Thyroid gland (tissue), 4 donors: ENCODE data around the gene SLF1. TPM values are rescaled to one million over a fixed set of nuclear protein-coding genes. Genes with fewer than 3 reads are reported as not detected.

Source experiments
- DNase-seq, 2 donors: peaks; one replicate each; pipeline ENCODE4 v3.0.0-alpha.2; 2019
- H3K27ac ChIP-seq, 3 donors: fragments of 200-600 bp; sonication (generic); 1 replicate in 2 of 3; 2 replicates in 1 of 3; pipeline ENCODE4 v1.5.1; 2016 to 2019; ENCODE audit warnings: mild to moderate bottlenecking in 1 of 3, moderate library complexity in 1 of 3
- H3K27me3 ChIP-seq: fragments of 200-600 bp; sonication (generic); one replicate; pipeline ENCODE4 v1.5.1; 2019
- H3K36me3 ChIP-seq, 2 donors: fragments of 200-600 bp; sonication (generic); one replicate each; pipeline ENCODE4 v1.5.1; 2016 to 2019
- H3K4me1 ChIP-seq, 2 donors: fragments of 200-600 bp; sonication (generic); one replicate each; pipeline ENCODE4 v1.5.1; 2017 to 2019
- H3K4me3 ChIP-seq, 3 donors: fragments of 200-600 bp; sonication (generic); replicated peaks in 1 of 3; 1 replicate in 2 of 3; 2 replicates in 1 of 3; pipeline ENCODE4 v1.5.1; 2016; ENCODE audit warnings: mild to moderate bottlenecking in 1 of 3
- H3K9me3 ChIP-seq: fragments of 200-600 bp; sonication (generic); one replicate; pipeline ENCODE4 v1.5.1; 2017
- POLR2A ChIP-seq, 2 donors: fragments of 450-650 bp; IDR thresholded peaks; one replicate each; pipeline ENCODE4 v1.6.1; 2017; ENCODE audit warnings: antibody characterized with exemption in 2 of 2, mild to moderate bottlenecking in 2 of 2, moderate library complexity in 1 of 2
- WGBS, 2 donors: methylation state at CpG; one replicate each; pipeline ENCODE4 v1.1.5; 2017; 5-methylcytosine and 5-hydroxymethylcytosine counted together
- intact Hi-C: fragments of 100-400 bp; cut with DNase I; formaldehyde crosslinking; loops from one replicate; pipeline ENCODE4 v1.15.1; 2023
- total RNA-seq, 4 donors: library from RNA; depleted of rRNA; stranded (reverse); fragments of >200 nt; gene quantifications; one replicate each; pipeline ENCODE4 v1.2.3, GENCODE V29; 2016
- TF ChIP-seq, protein P1 (sequence below), 6 experiments: fragments of 200-600 bp in 3 of 6; fragments of 450-650 bp in 3 of 6; sonication (generic) in 3 of 6; IDR thresholded peaks; one replicate each; pipeline ENCODE4 v1.5.1; 2016 to 2019; ENCODE audit warnings: antibody characterized with exemption in 6 of 6, mild to moderate bottlenecking in 2 of 6, inconsistent platforms in 1 of 6, moderate library complexity in 1 of 6

The SLF1 gene
- total RNA-seq, 4 donors from 2014 or later, result 5.6 to 17.4 (median 9.0) TPM

DNA sequence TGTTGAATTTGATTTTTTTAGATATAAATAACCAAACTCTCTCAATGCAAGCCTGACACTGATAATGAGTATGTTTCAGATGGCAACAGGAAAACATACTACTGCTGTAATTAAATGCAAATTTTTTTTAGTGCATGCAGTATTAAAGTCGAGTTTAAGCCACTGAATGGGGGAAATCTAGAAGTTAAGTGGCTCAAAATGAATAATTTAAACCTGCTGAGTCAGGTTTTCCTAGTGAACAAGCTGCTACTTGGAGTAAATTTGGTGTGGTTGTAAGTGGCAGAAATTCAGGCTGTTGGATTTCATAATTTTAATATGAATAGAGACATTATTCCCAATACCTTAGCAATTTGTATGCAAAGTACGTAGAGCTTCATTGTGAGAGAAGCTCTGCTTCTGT lies 121.8 kb downstream of the SLF1 start:
- H3K36me3 ChIP-seq, result no peaks in the 10 kb centered on the region
- WGBS, 2 donors, result 55 to 59% methylated on average over 2 of the region's 2 CpGs

DNA sequence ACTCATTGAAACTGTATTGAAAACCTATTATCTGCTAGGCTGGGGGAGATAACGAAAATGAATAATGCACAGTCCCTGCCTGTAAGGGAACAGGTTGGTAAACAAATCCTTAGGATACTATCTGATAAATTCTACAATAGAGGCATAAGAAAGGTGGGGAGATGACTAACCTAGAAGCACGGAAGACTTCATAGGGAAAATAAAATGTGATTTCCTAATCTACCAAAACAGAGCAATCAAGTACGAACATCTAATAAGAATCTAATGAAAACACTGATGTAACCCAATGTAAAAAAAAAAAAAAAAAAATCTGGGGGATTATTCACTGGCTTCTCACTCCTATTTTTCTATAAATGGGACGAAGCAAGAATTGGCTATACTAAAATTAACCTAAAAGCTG lies 124.4 kb downstream of the SLF1 start:
- no peak for DNase-seq
- Histone ChIP-seq H3K27me3 (no peaks in the 10 kb centered on the region), H3K4me3 (no peak overlapping the region), H3K4me1 (peaks cover 0 to 10% of the 10 kb centered on the region in 2 donors), H3K36me3 (no peaks in the 10 kb centered on the region), H3K27ac (no peak overlapping the region), H3K9me3 (no peaks in the 10 kb centered on the region)
- TF ChIP-seq, protein P1, sequence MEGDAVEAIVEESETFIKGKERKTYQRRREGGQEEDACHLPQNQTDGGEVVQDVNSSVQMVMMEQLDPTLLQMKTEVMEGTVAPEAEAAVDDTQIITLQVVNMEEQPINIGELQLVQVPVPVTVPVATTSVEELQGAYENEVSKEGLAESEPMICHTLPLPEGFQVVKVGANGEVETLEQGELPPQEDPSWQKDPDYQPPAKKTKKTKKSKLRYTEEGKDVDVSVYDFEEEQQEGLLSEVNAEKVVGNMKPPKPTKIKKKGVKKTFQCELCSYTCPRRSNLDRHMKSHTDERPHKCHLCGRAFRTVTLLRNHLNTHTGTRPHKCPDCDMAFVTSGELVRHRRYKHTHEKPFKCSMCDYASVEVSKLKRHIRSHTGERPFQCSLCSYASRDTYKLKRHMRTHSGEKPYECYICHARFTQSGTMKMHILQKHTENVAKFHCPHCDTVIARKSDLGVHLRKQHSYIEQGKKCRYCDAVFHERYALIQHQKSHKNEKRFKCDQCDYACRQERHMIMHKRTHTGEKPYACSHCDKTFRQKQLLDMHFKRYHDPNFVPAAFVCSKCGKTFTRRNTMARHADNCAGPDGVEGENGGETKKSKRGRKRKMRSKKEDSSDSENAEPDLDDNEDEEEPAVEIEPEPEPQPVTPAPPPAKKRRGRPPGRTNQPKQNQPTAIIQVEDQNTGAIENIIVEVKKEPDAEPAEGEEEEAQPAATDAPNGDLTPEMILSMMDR (IDR thresholded peaks at IDR 0.05), result no peak
- no peak for TF ChIP-seq POLR2A (IDR thresholded peaks at IDR 0.05)
- intact Hi-C loops, result no loop called here
- 93 to 96% methylated on average over 4 of the region's 4 CpGs for WGBS, 2 donors

More for the DNA sequence above, 121.8 kb downstream of the SLF1 start:
- DNase-seq, result no peak
- Histone ChIP-seq H3K27me3 (no peaks in the 10 kb centered on the region), H3K9me3 (no peaks in the 10 kb centered on the region), H3K27ac (no peak overlapping the region), H3K4me3 (no peak overlapping the region), H3K4me1 (no peaks in the 10 kb centered on the region)
- intact Hi-C loops, result no loop called here
- TF ChIP-seq POLR2A (IDR thresholded peaks at IDR 0.05), result no peak
- TF ChIP-seq, protein P1 (IDR thresholded peaks at IDR 0.05), result no peak

DNA sequence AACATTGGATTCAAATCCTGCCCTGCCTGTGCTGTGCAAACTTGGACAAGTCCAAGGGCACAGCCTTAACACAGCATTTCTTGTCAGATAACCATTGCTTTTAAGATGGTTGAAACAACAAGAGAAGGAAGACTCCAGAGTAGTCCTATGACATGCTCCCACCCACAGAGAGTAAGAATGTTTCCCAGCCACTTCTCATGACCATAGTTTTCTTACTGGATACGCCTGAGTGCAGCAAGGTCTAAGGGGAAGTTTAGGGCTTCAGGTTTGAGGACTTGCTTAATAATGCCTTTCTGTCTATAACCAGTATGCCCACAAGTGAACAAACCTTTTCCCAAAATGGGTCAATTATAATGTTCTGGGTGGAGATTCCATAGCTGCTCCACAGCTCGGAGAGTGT lies 126.4 kb downstream of the SLF1 start:
- peaks cover 0 to 10% of the 10 kb centered on the region in 2 donors for H3K4me1 ChIP-seq
- no peaks in the 10 kb centered on the region for H3K27me3 ChIP-seq
- no peak overlapping the region for H3K4me3 ChIP-seq
- no peaks in the 10 kb centered on the region for H3K9me3 ChIP-seq
- WGBS, 2 donors, result 61 to 68% methylated on average over 2 of the region's 2 CpGs
- TF ChIP-seq, protein P1 (IDR thresholded peaks at IDR 0.05), result no peak
- TF ChIP-seq POLR2A (IDR thresholded peaks at IDR 0.05), result no peak
- no peak for DNase-seq
- H3K27ac ChIP-seq, result no peak overlapping the region
- no peaks in the 10 kb centered on the region for H3K36me3 ChIP-seq
- intact Hi-C loops, result no loop called here

DNA sequence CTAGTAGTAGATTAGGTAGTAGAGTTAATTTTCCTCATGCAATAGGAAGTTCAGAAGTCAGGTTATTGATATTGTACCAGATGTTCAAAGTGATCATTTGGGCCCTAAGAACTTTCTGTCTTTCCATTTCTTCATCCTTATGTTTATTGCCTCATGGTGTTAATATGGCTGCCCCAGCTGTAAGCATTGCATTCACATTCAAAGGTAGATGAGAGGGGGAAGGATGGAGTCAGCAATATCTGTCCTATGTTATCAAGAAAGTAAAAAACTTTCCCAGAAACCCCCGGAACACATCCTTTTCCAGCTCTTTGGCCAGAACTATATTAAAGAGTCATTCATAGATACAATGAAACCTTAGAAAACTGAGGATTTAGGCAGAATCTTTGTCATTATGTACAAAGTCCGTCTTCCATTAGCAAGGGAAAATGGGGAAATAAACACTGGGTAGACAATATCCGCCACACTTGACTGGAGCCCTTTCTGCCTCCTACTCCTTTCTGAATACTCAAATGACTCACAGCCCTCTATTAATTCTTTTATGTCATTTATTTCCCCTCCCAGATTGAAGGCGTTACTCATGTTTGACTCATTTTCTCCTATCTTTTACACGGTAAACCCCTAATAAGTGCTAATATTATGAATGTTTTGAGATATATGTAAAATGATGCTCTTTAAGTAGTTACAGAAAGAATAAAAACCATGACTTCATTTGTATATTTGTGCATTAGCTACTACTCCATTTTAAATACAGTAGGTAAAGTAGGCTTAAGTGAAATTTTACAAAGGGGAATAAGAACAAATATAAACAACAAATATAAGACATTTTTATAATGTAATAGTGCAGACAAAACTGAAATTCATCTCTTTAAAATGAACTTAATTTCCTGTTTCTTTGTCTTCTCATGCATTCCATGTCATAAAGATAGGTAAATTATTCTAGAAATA lies 127.6 kb downstream of the SLF1 start:
- H3K4me3 ChIP-seq, result no peak overlapping the region
- no peaks in the 10 kb centered on the region for H3K36me3 ChIP-seq
- TF ChIP-seq, protein P1 (IDR thresholded peaks at IDR 0.05), result no peak
- TF ChIP-seq POLR2A (IDR thresholded peaks at IDR 0.05), result no peak
- H3K27ac ChIP-seq, result no peak overlapping the region
- H3K9me3 ChIP-seq, result no peaks in the 10 kb centered on the region
- H3K4me1 ChIP-seq, result peaks cover 2 to 12% of the 10 kb centered on the region in 2 donors
- no peaks in the 10 kb centered on the region for H3K27me3 ChIP-seq
- WGBS, 2 donors, result 84% methylated on average over 5 of the region's 5 CpGs
- intact Hi-C loops, result no loop called here
- no peak for DNase-seq

DNA sequence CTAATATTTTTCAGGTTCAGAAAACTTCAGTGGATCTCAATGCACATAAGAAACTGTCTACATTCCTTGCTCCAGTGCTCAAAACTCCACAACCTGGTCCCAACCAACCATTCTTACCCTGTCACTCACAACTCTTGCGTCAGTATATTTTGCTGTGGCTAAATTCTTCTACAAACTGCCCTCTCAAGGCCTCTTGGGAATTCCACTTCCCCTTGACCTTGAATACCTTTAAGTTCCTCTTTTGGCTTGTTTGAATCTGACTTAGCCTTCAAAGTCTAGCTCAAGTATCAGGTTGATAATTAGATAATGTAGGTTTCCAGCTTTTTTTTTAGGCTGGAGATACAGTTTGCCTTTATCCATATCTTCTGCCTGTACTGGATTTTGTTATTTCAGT lies 128.3 kb downstream of the SLF1 start:
- Histone ChIP-seq H3K27ac (peak overlapping the region in 1 of 3 donors; percentile 38), H3K36me3 (no peaks in the 10 kb centered on the region), H3K9me3 (no peaks in the 10 kb centered on the region), H3K4me1 (peaks cover 5 to 15% of the 10 kb centered on the region in 2 donors), H3K4me3 (no peak overlapping the region), H3K27me3 (no peaks in the 10 kb centered on the region)
- intact Hi-C loops, result no loop called here
- TF ChIP-seq, protein P1 (IDR thresholded peaks at IDR 0.05), result no peak
- TF ChIP-seq POLR2A (IDR thresholded peaks at IDR 0.05), result no peak
- peak; percentile 25 to 33 for DNase-seq
- 14 to 19% methylated on average over 1 of the region's 1 CpG for WGBS, 2 donors
